ENCODE measurements around the gene TBL3. TPM values are rescaled to one million over a fixed set of nuclear protein-coding genes. Genes with fewer than 3 reads are reported as not detected.

Gene TBL3
- total and polyA plus RNA-seq, 8 donors, result 14.7 to 63.7 (median 21.4) TPM

DNA sequence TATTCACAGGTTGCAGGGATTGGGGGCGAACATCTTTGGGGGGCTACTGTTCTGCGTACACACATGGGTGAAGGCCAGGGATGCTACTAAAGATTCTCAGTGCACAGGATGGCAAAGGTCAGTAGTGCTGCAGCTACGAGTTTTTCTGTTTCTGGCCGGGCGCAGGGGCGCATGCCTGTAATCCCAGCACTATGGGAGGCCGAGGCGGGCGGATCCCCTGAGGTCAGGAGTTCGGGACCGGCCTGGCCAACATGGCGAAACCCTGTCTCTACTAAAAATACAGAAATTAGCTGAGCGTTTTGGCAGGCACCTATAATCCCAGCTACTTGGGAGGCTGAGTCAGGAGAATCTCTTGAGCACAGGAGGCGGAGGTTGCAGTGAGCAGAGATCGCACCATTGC, 41.7 kb downstream of the TBL3 start:
- no peak overlapping the region for H3K4me3 ChIP-seq
- H3K27me3 ChIP-seq, result no peaks in the 10 kb centered on the region
- TF ChIP-seq CTCF (IDR thresholded peaks at IDR 0.05), result no peak
- no peaks in the 10 kb centered on the region for H3K36me3 ChIP-seq
- H3K4me1 ChIP-seq, result peaks cover 0 to 5% (median 0%) of the 10 kb centered on the region in 3 donors
- no peak for DNase-seq
- no peaks in the 10 kb centered on the region for H3K9me3 ChIP-seq
- FAIRE-seq, result no peak
- ATAC-seq, result no peak
- no peak overlapping the region for H3K27ac ChIP-seq
- intact Hi-C loops (cut with DNase I), result no loop called here
- WGBS, 2 donors, result 88 to 89% methylated on average over 15 of the region's 15 CpGs

GRCh38 chr16:2015117-2015946, 43.5 kb downstream of the TBL3 start:
- H3K9me3 ChIP-seq, result no peaks in the 10 kb centered on the region
- no peak for TF ChIP-seq CTCF (IDR thresholded peaks at IDR 0.05)
- peaks cover 0 to 5% (median 0%) of the 10 kb centered on the region in 4 donors for H3K27me3 ChIP-seq
- WGBS, 2 donors, result 84 to 87% methylated on average over 24 of the region's 24 CpGs
- no peak overlapping the region for H3K27ac ChIP-seq
- FAIRE-seq, result no peak
- H3K4me3 ChIP-seq, result no peak overlapping the region
- no peaks in the 10 kb centered on the region for H3K36me3 ChIP-seq
- intact Hi-C loops (cut with DNase I), result no loop called here
- DNase-seq, result no peak
- H3K4me1 ChIP-seq, result peaks cover under 1 to 8% (median 1%) of the 10 kb centered on the region in 3 donors
- peak in 2 of 4 donors; percentile 11 to 28 for ATAC-seq

DNA sequence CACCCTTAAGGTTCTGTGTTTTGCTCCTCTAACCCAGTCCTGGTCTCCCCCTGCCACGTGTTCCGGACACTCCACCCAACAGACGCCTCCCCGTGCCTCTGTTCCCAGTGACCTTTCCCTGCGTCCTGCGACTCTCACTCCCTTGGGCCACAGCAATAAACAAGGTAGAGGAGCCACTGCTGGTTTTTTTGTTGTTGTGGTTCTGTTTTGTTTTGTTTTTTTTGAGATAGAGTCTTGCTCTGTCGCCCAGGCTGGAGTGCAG, 44.0 kb downstream of the TBL3 start:
- Histone ChIP-seq H3K27ac (no peak overlapping the region), H3K4me1 (peaks cover 0 to 10% (median 4%) of the 10 kb centered on the region in 3 donors), H3K4me3 (no peak overlapping the region), H3K9me3 (no peaks in the 10 kb centered on the region), H3K36me3 (no peaks in the 10 kb centered on the region), H3K27me3 (peaks cover 0 to 7% (median 0%) of the 10 kb centered on the region in 4 donors)
- WGBS, 2 donors, result 86 to 89% methylated on average over 7 of the region's 7 CpGs
- DNase-seq (no peak), FAIRE-seq (no peak), ATAC-seq (no peak)
- TF ChIP-seq CTCF (IDR thresholded peaks at IDR 0.05), result no peak
- intact Hi-C loops (cut with DNase I), result no loop called here

DNA sequence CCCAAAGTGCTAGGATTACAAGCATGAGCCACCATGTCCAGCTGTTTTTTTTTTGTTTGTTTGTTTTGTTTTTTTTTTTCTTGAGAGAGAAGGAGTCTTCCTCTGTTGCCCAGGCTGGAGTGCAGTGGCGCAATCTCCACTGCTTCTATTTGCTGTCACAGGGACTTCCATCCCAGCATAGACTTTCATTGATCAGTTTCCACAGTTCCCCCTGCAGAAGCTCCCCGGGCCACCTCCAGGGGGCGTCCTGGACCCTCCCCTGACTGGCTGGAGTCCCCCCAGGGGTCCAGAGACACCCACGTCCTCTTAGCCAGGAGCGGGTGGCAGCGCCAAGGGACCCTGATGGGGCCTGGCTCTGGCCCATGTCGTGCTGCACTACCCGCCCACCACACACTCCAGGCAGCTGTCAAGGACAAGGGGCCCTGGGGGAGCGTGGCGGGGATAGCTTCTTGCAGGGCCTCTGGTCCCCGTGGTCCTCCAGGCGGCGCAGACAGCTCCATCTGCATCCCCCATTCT, 44.6 kb downstream of the TBL3 start:
- WGBS, 2 donors, result 49 to 50% methylated on average over 13 of the region's 13 CpGs
- no peaks in the 10 kb centered on the region for H3K36me3 ChIP-seq
- ATAC-seq, result no peak
- intact Hi-C loops (cut with DNase I), result no loop called here
- no peak overlapping the region for H3K4me3 ChIP-seq
- FAIRE-seq, result no peak
- DNase-seq, result peak in 1 of 6 donors; percentile 47
- no peak for TF ChIP-seq CTCF (IDR thresholded peaks at IDR 0.05)
- peaks cover 0 to 7% (median 0%) of the 10 kb centered on the region in 4 donors for H3K27me3 ChIP-seq
- no peak overlapping the region for H3K27ac ChIP-seq
- peaks cover 0 to 10% (median 4%) of the 10 kb centered on the region in 3 donors for H3K4me1 ChIP-seq
- H3K9me3 ChIP-seq, result no peaks in the 10 kb centered on the region

DNA sequence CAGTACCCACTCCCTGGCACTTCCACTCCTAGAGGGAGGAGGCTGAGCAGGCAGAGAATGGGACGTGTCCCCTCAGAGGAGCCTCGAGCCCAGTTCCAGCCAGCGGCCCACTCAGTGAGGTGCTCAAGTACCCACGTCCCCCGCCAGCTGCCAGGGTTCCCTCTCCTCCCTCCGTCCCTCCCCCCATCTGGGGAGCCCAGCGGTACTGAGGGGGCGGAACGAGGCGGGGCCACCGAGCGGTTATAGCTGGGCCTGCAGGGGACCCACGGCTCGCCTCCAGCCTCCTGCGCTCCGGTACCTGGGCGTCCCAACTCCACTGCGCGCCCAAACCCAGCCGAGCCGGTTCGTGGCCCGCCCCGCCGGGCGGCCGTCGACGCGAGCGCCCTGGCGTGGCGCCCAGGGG, 47.7 kb downstream of the TBL3 start, which contains the start of gene NPW:
NPW (plus strand) TSS at position 268 of the 403 bp plus-strand sequence.
- H3K27ac ChIP-seq, result no peak within 1 kb of the TSS
- intact Hi-C loops (cut with DNase I), result no loop called here
- no peak for TF ChIP-seq CTCF (IDR thresholded peaks at IDR 0.05)
- DNase-seq (peak in 2 of 6 donors; percentile 28 to 68), FAIRE-seq (no peak), ATAC-seq (no peak)
- peaks cover 0 to 10% (median 4%) of the 10 kb centered on the region in 3 donors for H3K4me1 ChIP-seq
- H3K9me3 ChIP-seq, result no peaks in the 10 kb centered on the region
- H3K4me3 ChIP-seq, result peak within 1 kb of the TSS in 1 of 4 donors; percentile 14
- H3K36me3 ChIP-seq, result no peaks in the 10 kb centered on the region
- WGBS, 2 donors, result 2% methylated on average over 22 to 33 of the region's 33 CpGs
- H3K27me3 ChIP-seq, result peaks cover 0 to 7% (median 0%) of the 10 kb centered on the region in 4 donors
